ENCODE measurements around the gene FBXO22.

- TF ChIP-seq CTCF (IDR thresholded peaks at IDR 0.05), result no peak
- no peak for TF ChIP-seq POLR2A (IDR thresholded peaks at IDR 0.05)
Observed at GRCh38 chr15:75868019-75868418, 35.7 kb upstream of the FBXO22 start.

All from vagina (tissue), 2 donors.